IMR-90 (cell line): ENCODE measurements around the gene PDE6H. TPM values are rescaled to one million over a fixed set of nuclear protein-coding genes. Genes with fewer than 3 reads are reported as not detected.

Experiments used
- ATAC-seq: fragments of 200-7000 bp; cut with Tn5 transposase; 2 replicates; pipeline ENCODE4 v1.9.1; 2020; ENCODE audit warnings: low read depth, mild to moderate bottlenecking, moderate library complexity
- BruUV-seq: library from RNA; stranded (reverse); fragments of 400-500 nt; replicated peaks from 2 replicates; lab custom pipeline; 2021; lab: Mats Ljungman, UMichigan
- CTCF ChIA-PET: fragments of 300-600 bp; formaldehyde crosslinking; extraction: SDS; loops from one replicate; lab custom pipeline; 2021; ENCODE audit warnings: antibody characterized with exemption; lab: Yijun Ruan, JAX
- POLR2A ChIA-PET: fragments of 300-600 bp; sonication (Branson Sonifier 250); formaldehyde crosslinking; loops from one replicate; lab custom pipeline; 2022; ENCODE audit warnings: antibody characterized with exemption; ENCODE audit not compliant: unreplicated experiment; lab: Charles Lee
- DNase-seq: peaks from one replicate; pipeline ENCODE4 v3.0.0; 2013
- H2AFZ ChIP-seq: replicated peaks from 2 replicates; pipeline ENCODE3; 2013; ENCODE audit warnings: low read length, mild to moderate bottlenecking; ENCODE audit not compliant: poor library complexity
- H2AK5ac ChIP-seq: 2 replicates; pipeline ENCODE4 v1.6.1; 2013; ENCODE audit warnings: low read depth, low read length, inconsistent platforms
- H2AK9ac ChIP-seq: replicated peaks from 2 replicates; pipeline ENCODE3; 2013; ENCODE audit warnings: mild to moderate bottlenecking, low read depth, low read length, moderate library complexity; ENCODE audit not compliant: poor library complexity
- H2BK120ac ChIP-seq: 2 replicates; pipeline ENCODE4 v1.6.1; 2013; ENCODE audit warnings: low read depth, low read length, inconsistent platforms
- H2BK15ac ChIP-seq: 3 replicates; pipeline ENCODE4 v1.6.1; 2013; ENCODE audit warnings: low read depth, low read length, inconsistent platforms
- H2BK20ac ChIP-seq: 2 replicates; pipeline ENCODE4 v1.6.1; 2013; ENCODE audit warnings: low read depth, mild to moderate bottlenecking, inconsistent platforms, low read length, moderate library complexity
- H2BK5ac ChIP-seq: 2 replicates; pipeline ENCODE4 v1.6.1; 2013; ENCODE audit warnings: mild to moderate bottlenecking, low read depth, low read length, inconsistent platforms; ENCODE audit not compliant: poor library complexity, severe bottlenecking
- H3K14ac ChIP-seq: replicated peaks from 2 replicates; pipeline ENCODE4 v1.6.1; 2013; ENCODE audit warnings: low read depth, low read length, inconsistent platforms
- H3K18ac ChIP-seq: 2 replicates; pipeline ENCODE4 v1.6.1; 2013; ENCODE audit warnings: low read depth, low read length, control low read depth
- H3K23ac ChIP-seq: 2 replicates; pipeline ENCODE4 v1.6.1; 2013; ENCODE audit warnings: low read depth, low read length, inconsistent platforms
- H3K27ac ChIP-seq: 2 replicates; pipeline ENCODE4 v1.5.1; 2013; ENCODE audit warnings: mild to moderate bottlenecking, control low read depth, low read length; ENCODE audit not compliant: insufficient read depth
- H3K27me3 ChIP-seq: 2 replicates; pipeline ENCODE4 v1.6.1; 2013; ENCODE audit warnings: low read length; ENCODE audit not compliant: control insufficient read depth, insufficient read depth
- H3K36me3 ChIP-seq: 2 replicates; pipeline ENCODE4 v1.6.1; 2013; ENCODE audit warnings: low read length, mixed read lengths; ENCODE audit not compliant: control insufficient read depth, insufficient read depth
- H3K4ac ChIP-seq: 2 replicates; pipeline ENCODE4 v1.6.1; 2013; ENCODE audit warnings: low read depth, low read length, inconsistent platforms
- H3K4me1 ChIP-seq: 2 replicates; pipeline ENCODE4 v1.6.1; 2013; ENCODE audit warnings: low read length, mixed read lengths; ENCODE audit not compliant: control insufficient read depth, insufficient read depth
- H3K4me2 ChIP-seq: 2 replicates; pipeline ENCODE4 v1.6.1; 2013; ENCODE audit warnings: low read depth, mild to moderate bottlenecking, control low read depth, low read length, moderate library complexity
- H3K4me3 ChIP-seq: 2 replicates; pipeline ENCODE4 v1.5.1; 2013; ENCODE audit warnings: low read depth, mild to moderate bottlenecking, control low read depth, low read length, moderate library complexity; ENCODE audit not compliant: insufficient read depth
- H3K56ac ChIP-seq: 2 replicates; pipeline ENCODE4 v1.6.1; 2013; ENCODE audit warnings: low read length, inconsistent platforms; ENCODE audit not compliant: insufficient read depth; ENCODE audit errors: extremely low read depth
- H3K79me1 ChIP-seq, 2 experiments: 2 replicates each; pipeline ENCODE4 v1.6.1; 2013; ENCODE audit warnings: low read length in 2 of 2, inconsistent platforms in 1 of 2, low read depth in 1 of 2
- H3K9ac ChIP-seq: 2 replicates; pipeline ENCODE4 v1.6.1; 2013; ENCODE audit warnings: low read depth, low read length, control low read depth
- H3K9me1 ChIP-seq: 2 replicates; pipeline ENCODE4 v1.6.1; 2013; ENCODE audit warnings: low read length, inconsistent platforms; ENCODE audit not compliant: insufficient read depth
- H3K9me3 ChIP-seq: 2 replicates; pipeline ENCODE4 v1.6.1; 2013; ENCODE audit warnings: low read length; ENCODE audit not compliant: control insufficient read depth, insufficient read depth
- H4K20me1 ChIP-seq: 2 replicates; pipeline ENCODE4 v1.6.1; 2013; ENCODE audit warnings: low read length, inconsistent platforms; ENCODE audit not compliant: insufficient read depth
- H4K5ac ChIP-seq: 2 replicates; pipeline ENCODE4 v1.6.1; 2013; ENCODE audit warnings: mild to moderate bottlenecking, low read depth, low read length, control low read depth
- H4K8ac ChIP-seq, 2 experiments: 2 replicates each; pipeline ENCODE4 v1.6.1; 2013; ENCODE audit warnings: low read depth in 2 of 2, low read length in 2 of 2, control low read depth in 1 of 2, inconsistent platforms in 1 of 2
- H4K91ac ChIP-seq: 2 replicates; pipeline ENCODE4 v1.6.1; 2013; ENCODE audit warnings: low read depth, low read length, inconsistent platforms; ENCODE audit not compliant: insufficient read depth
- CHD1 ChIP-seq: IDR thresholded peaks from 2 replicates; pipeline ENCODE4 v1.6.1; 2012; ENCODE audit warnings: low read depth, low read length, improper control_type of control experiment
- ELK1 ChIP-seq: fragments of 150-350 bp; IDR thresholded peaks from 2 replicates; pipeline ENCODE4 v1.6.1; 2016; ENCODE audit warnings: low read depth, mild to moderate bottlenecking, low read length, moderate library complexity, borderline replicate concordance
- MXI1 ChIP-seq: IDR thresholded peaks from 2 replicates; pipeline ENCODE4 v1.6.1; 2012; ENCODE audit warnings: low read depth, mild to moderate bottlenecking, low read length, moderate library complexity, borderline replicate concordance
- RCOR1 ChIP-seq: IDR thresholded peaks from 2 replicates; pipeline ENCODE4 v1.6.1; 2012; ENCODE audit warnings: mild to moderate bottlenecking, low read length, improper control_type of control experiment; ENCODE audit not compliant: insufficient replicate concordance
- WGBS, 2 experiments: methylation state at CpG; one replicate each; pipeline versions ENCODE4 v1.1.5 to v1.1.7; 2013; ENCODE audit warnings: missing lambda C conversion rate in 2 of 2; ENCODE audit not compliant: insufficient read length in 1 of 2; ENCODE audit errors: extremely low coverage in 2 of 2; 5-methylcytosine and 5-hydroxymethylcytosine counted together
- dilution Hi-C: fragments of 300-500 bp; cut with HindIII; formaldehyde crosslinking; loops from one replicate; pipeline ENCODE4 v1.14.3; 2018; ENCODE audit warnings: low sequenced_read_pairs; ENCODE audit not compliant: unreplicated experiment
- in situ Hi-C: fragments of 300-500 bp; cut with MboI; formaldehyde crosslinking; loops from 3 replicates; pipeline ENCODE4 v1.14.3; 2019; ENCODE audit warnings: low sequenced_read_pairs, inconsistent platforms, mixed read lengths
- intact Hi-C: fragments of 100-400 bp; cut with micrococcal nuclease; formaldehyde crosslinking; loops from 2 replicates; pipeline ENCODE4 v1.10.0; 2022
- polyA plus RNA-seq, 3 experiments: library from polyadenylated mRNA; depleted of rRNA; stranded (reverse); fragments of >200 nt; gene quantifications; 2 replicates each; pipeline ENCODE4 v1.2.3, GENCODE V29; 2012; ENCODE audit warnings: low replicate concordance in 1 of 3
- total RNA-seq: library from RNA; depleted of rRNA; stranded (reverse); fragments of >200 nt; gene quantifications from 2 replicates; pipeline ENCODE4 v1.2.3, GENCODE V29; 2012

PDE6H gene
- total and polyA plus RNA-seq, 2 of the 4 experiments (the other 2 are of a cell fraction): not detected

GRCh38 chr12:14956905-14957304 lies 15.9 kb upstream of the PDE6H start:
- no peak overlapping the region for H3K4me3 ChIP-seq
- H3K18ac ChIP-seq: no peak overlapping the region
- H3K79me1 ChIP-seq: no peaks in the 10 kb centered on the region
- H4K91ac ChIP-seq: no peak overlapping the region
- H3K36me3 ChIP-seq: no peaks in the 10 kb centered on the region
- H2BK15ac ChIP-seq: no peak overlapping the region
- no peak overlapping the region for H3K27ac ChIP-seq
- H2AFZ ChIP-seq: no peak overlapping the region
- H3K27me3 ChIP-seq: no peaks in the 10 kb centered on the region
- H3K9me1 ChIP-seq: peaks cover 8% of the 10 kb centered on the region
- intact Hi-C loops: no loop called here
- DNase-seq (no peak), ATAC-seq (no peak)
- no peak overlapping the region for H3K4me2 ChIP-seq
- H2BK5ac ChIP-seq: no peak overlapping the region
- H3K56ac ChIP-seq: no peak overlapping the region
- H3K9ac ChIP-seq: no peak overlapping the region
- H2BK120ac ChIP-seq: no peak overlapping the region
- H4K8ac ChIP-seq: no peak overlapping the region
- WGBS, 2 experiments: no CpG with 5 or more reads among the region's 2 CpGs
- no peak overlapping the region for H4K5ac ChIP-seq
- dilution Hi-C loops: no loop called here
- BruUV-seq: no TSS peak
- no peak overlapping the region for H2BK20ac ChIP-seq
- H4K20me1 ChIP-seq: no peaks in the 10 kb centered on the region
- H3K9me3 ChIP-seq: no peaks in the 10 kb centered on the region
- in situ Hi-C loops: no loop called here
- TF ChIP-seq CHD1: no peak
- no peak for TF ChIP-seq MXI1
- no peak for TF ChIP-seq RCOR1
- TF ChIP-seq ELK1: no peak
- no peak overlapping the region for H2AK5ac ChIP-seq
- POLR2A ChIA-PET: no interaction called here
- peaks cover 8% of the 10 kb centered on the region for H3K4me1 ChIP-seq
- H3K4ac ChIP-seq: no peak overlapping the region
- no peak overlapping the region for H3K23ac ChIP-seq
- CTCF ChIA-PET: no interaction called here
- no peak overlapping the region for H2AK9ac ChIP-seq
- no peak overlapping the region for H3K14ac ChIP-seq
